Prostate gland (tissue), 2 donors: ENCODE measurements around the gene HRNR. TPM values are rescaled to one million over a fixed set of nuclear protein-coding genes. Genes with fewer than 3 reads are reported as not detected.
"Not testable (repeated sequence)": the region's sequence is repeated elsewhere in the genome, so short reads cannot be mapped to it uniquely, and the experiment has no call there.

Experiments
- DNase-seq: peaks from one replicate; pipeline ENCODE4 v3.0.0-alpha.2; 2019; ENCODE audit warnings: low spot score
- H3K27ac ChIP-seq, 2 donors: fragments of 200-600 bp; sonication (generic); 2 replicates each; pipeline ENCODE4 v1.5.1; 2017 to 2019
- H3K27me3 ChIP-seq: fragments of 200-600 bp; sonication (generic); replicated peaks from 2 replicates; pipeline ENCODE4 v1.5.1; 2019; ENCODE audit not compliant: insufficient read depth
- H3K36me3 ChIP-seq, 2 donors: fragments of 200-600 bp; sonication (generic); 1 replicate in 1 of 2; 2 replicates in 1 of 2; pipeline versions ENCODE4 v1.5.1 to v1.8.1; 2017 to 2019
- H3K4me1 ChIP-seq: fragments of 200-600 bp; sonication (generic); replicated peaks from 2 replicates; pipeline ENCODE4 v1.5.1; 2019
- H3K4me3 ChIP-seq, 2 donors: fragments of 200-600 bp; sonication (generic); 2 replicates each; pipeline ENCODE4 v1.5.1; 2017 to 2019
- H3K9me3 ChIP-seq: fragments of 200-600 bp; sonication (generic); 2 replicates; pipeline ENCODE4 v1.5.1; 2017
- POLR2A ChIP-seq: fragments of 450-650 bp; IDR thresholded peaks from one replicate; pipeline ENCODE4 v1.6.1; 2016; ENCODE audit warnings: antibody characterized with exemption, mild to moderate bottlenecking
- POLR2AphosphoS5 ChIP-seq: sonication (generic); formaldehyde crosslinking; IDR thresholded peaks from one replicate; pipeline ENCODE4 v1.6.1; 2017; ENCODE audit warnings: antibody characterized with exemption
- WGBS: methylation state at CpG from one replicate; pipeline ENCODE4 v1.1.5; 2018; 5-methylcytosine and 5-hydroxymethylcytosine counted together
- intact Hi-C: fragments of 100-400 bp; cut with DNase I; formaldehyde crosslinking; loops from one replicate; pipeline ENCODE4 v1.14.2; 2022
- total RNA-seq, 2 donors: library from RNA; depleted of rRNA; stranded (reverse); fragments of >200 nt; gene quantifications; one replicate each; pipeline ENCODE4 v1.1.0, GENCODE V29; 2016
- TF ChIP-seq, protein P1 (sequence below), 4 experiments: fragments of 200-600 bp in 2 of 4; fragments of 450-650 bp in 2 of 4; sonication (generic) in 2 of 4; IDR thresholded peaks; 1 replicate in 3 of 4; 2 replicates in 1 of 4; pipeline ENCODE4 v1.5.1; 2016 to 2019; ENCODE audit warnings: antibody characterized with exemption in 4 of 4, mild to moderate bottlenecking in 2 of 4, moderate library complexity in 2 of 4

The HRNR gene
- under 1 TPM in 1 of 2 donors, not detected in 1; 0.06 TPM for total RNA-seq

DNA sequence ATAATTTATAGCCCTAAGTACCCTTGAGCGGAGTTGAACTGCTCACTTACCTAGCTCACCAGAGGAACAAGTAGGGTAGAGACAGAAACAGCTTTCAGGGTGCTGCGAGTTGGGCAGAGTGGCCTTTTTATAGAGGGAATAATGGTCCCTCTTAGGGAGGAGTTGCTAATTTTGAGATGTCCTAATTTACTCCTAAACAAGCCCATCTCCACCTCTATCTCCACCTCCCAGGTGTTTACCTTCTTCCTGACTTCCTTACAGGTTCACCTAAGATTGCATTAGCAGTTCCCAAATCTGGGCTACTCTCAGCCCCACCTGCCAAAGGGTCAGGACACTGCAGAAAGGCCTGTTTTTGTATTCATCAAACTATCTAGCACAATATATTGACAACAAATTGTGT lies at the start of gene HRNR:
Gene HRNR, minus strand, starts transcription at position 101 of the 400 bp plus-strand sequence. CDS start 940 bp downstream, outside the sequence.
- Histone ChIP-seq H3K27ac (no peak within 1 kb of the TSS), H3K4me3 (no peak within 1 kb of the TSS), H3K9me3 (no peaks in the 10 kb centered on the region), H3K36me3 (no peaks in the 10 kb centered on the region), H3K4me1 (no peaks in the 10 kb centered on the region), H3K27me3 (no peaks in the 10 kb centered on the region)
- intact Hi-C loops: no loop called here
- 97% methylated on average over 2 of the region's 2 CpGs for WGBS
- no peak for DNase-seq
- TF ChIP-seq, protein P1, sequence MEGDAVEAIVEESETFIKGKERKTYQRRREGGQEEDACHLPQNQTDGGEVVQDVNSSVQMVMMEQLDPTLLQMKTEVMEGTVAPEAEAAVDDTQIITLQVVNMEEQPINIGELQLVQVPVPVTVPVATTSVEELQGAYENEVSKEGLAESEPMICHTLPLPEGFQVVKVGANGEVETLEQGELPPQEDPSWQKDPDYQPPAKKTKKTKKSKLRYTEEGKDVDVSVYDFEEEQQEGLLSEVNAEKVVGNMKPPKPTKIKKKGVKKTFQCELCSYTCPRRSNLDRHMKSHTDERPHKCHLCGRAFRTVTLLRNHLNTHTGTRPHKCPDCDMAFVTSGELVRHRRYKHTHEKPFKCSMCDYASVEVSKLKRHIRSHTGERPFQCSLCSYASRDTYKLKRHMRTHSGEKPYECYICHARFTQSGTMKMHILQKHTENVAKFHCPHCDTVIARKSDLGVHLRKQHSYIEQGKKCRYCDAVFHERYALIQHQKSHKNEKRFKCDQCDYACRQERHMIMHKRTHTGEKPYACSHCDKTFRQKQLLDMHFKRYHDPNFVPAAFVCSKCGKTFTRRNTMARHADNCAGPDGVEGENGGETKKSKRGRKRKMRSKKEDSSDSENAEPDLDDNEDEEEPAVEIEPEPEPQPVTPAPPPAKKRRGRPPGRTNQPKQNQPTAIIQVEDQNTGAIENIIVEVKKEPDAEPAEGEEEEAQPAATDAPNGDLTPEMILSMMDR (IDR thresholded peaks at IDR 0.05): no peak
- TF ChIP-seq POLR2AphosphoS5: no peak
- TF ChIP-seq POLR2A: no peak

GRCh38 chr1:152256394-152256793 lies 32.4 kb upstream of the HRNR start:
- H3K4me3 ChIP-seq, H3K27ac ChIP-seq, H3K36me3 ChIP-seq, DNase-seq, intact Hi-C loops, H3K27me3 ChIP-seq, H3K9me3 ChIP-seq, H3K4me1 ChIP-seq: not testable (repeated sequence)
- 87% methylated on average over 21 of the region's 21 CpGs for WGBS

- intact Hi-C loops: no loop called here
- no peaks in the 10 kb centered on the region for H3K4me1 ChIP-seq
- no peak overlapping the region for H3K4me3 ChIP-seq
- no peaks in the 10 kb centered on the region for H3K27me3 ChIP-seq
- no peak overlapping the region for H3K27ac ChIP-seq
- H3K9me3 ChIP-seq: no peaks in the 10 kb centered on the region
- no peak for TF ChIP-seq POLR2AphosphoS5
- TF ChIP-seq POLR2A: no peak
- WGBS: 55% methylated on average over 4 of the region's 4 CpGs
- no peak for DNase-seq
- no peaks in the 10 kb centered on the region for H3K36me3 ChIP-seq
These were observed 28.2 kb upstream of the HRNR start for GRCh38 chr1:152252157-152252556.

GRCh38 chr1:152251391-152251790 lies 27.4 kb upstream of the HRNR start:
- H3K27me3 ChIP-seq: no peaks in the 10 kb centered on the region
- no peaks in the 10 kb centered on the region for H3K4me1 ChIP-seq
- H3K9me3 ChIP-seq: no peaks in the 10 kb centered on the region
- H3K27ac ChIP-seq: no peak overlapping the region
- TF ChIP-seq, protein P1 (IDR thresholded peaks at IDR 0.05): no peak
- no peaks in the 10 kb centered on the region for H3K36me3 ChIP-seq
- intact Hi-C loops: no loop called here
- DNase-seq: no peak
- no peak overlapping the region for H3K4me3 ChIP-seq
- WGBS: 28% methylated on average over 2 of the region's 2 CpGs

DNA sequence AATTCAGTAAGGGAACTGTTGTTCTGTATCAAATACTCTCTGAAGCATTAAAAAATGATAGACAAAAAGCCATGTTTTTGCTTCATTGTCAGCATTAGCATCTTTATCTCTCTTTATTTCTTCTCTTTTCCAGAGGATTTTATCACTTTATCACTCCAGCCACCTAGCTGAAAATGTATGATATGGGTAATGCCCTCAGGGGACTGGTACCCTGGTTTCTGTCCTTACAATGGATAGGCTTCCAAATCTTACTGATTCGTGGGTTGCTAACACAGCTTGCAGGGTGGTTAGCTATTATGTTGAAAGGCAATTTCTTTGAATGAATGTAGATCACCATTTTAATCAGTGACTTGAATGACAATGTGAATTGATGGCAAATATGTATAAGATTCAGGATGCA lies 23.3 kb upstream of the HRNR start:
- no peak for TF ChIP-seq POLR2AphosphoS5

DNA sequence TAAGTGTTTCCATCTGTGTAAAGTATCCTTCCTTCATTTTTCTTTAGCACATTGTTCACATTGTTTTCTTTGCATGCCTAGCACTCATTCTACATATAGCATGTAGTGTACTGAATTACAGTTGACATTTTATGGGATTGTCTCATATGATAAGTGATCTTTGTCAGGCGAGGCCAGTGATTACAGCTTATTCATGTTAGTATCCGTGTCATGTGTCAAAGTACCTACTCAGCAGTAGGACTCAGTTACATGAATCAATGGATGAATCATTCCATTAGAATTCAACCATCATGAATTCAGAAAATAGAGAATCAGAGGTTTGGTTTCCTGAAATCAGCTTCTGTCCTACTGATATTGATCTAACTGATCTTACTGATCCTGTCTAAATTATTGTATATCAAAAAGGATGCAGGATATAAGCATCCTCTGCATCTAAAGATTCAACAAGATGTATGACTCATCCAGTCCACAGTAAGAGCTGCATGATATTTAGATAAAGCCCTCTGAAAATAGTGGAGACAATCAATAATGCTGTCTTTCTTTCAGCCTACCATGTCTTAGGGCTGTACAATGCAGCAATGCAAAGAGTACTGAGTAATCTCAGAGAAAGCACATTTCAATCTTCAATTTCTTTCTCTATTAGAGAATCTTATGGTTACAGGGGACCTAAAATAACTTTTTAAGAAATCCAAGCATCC lies 20.7 kb upstream of the HRNR start:
- no peaks in the 10 kb centered on the region for H3K27me3 ChIP-seq
- H3K9me3 ChIP-seq: no peaks in the 10 kb centered on the region
- TF ChIP-seq, protein P1 (IDR thresholded peaks at IDR 0.05): no peak
- TF ChIP-seq POLR2A (no peak), POLR2AphosphoS5 (no peak)
- DNase-seq: no peak
- no peaks in the 10 kb centered on the region for H3K36me3 ChIP-seq
- H3K27ac ChIP-seq: no peak overlapping the region
- intact Hi-C loops: no loop called here
- H3K4me3 ChIP-seq: no peak overlapping the region
- no peaks in the 10 kb centered on the region for H3K4me1 ChIP-seq
- 66% methylated on average over 2 of the region's 2 CpGs for WGBS

More for the DNA sequence above, 23.3 kb upstream of the HRNR start:
- intact Hi-C loops: no loop called here
- Histone ChIP-seq H3K36me3 (no peaks in the 10 kb centered on the region), H3K27me3 (no peaks in the 10 kb centered on the region), H3K4me1 (no peaks in the 10 kb centered on the region), H3K27ac (no peak overlapping the region), H3K9me3 (no peaks in the 10 kb centered on the region), H3K4me3 (no peak overlapping the region)
- no peak for DNase-seq
- WGBS: 76% methylated on average over 1 of the region's 1 CpG
